ENCODE data around the gene NEK3. TPM values are rescaled to one million over a fixed set of nuclear protein-coding genes. Genes with fewer than 3 reads are reported as not detected.

NEK3 gene
- total and polyA plus RNA-seq, 2 of the 4 experiments (the other 2 are of a cell fraction), result 3.6 to 9.2 TPM

DNA sequence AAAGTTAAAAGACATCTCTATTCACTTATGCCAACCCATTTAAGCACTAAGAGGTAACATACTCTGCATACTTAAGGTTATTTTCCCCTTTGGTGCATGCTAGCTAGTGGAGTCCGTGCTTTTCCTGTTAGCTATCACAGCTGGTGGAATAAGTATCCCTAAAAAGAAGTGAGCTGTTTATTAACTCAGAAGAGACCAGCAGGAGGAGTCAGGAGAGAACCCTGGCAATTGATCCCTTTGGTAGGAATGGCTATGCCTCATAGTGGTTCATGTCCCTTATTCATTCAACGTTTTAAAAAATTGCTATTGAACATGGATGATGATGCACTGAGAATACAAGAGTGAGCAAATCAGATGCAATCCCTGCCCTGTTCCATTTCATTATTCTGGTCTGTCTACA lies 18.1 kb downstream of the NEK3 start:
- DNase-seq (no peak), ATAC-seq (ENCODE audit: low read depth) (no peak; the same call in 1 of the 2 replicates)
- Histone ChIP-seq H2AK5ac (ENCODE audit: low read depth, low read length) (no peak overlapping the region), H4K5ac (ENCODE audit: low read depth, low read length) (no peak overlapping the region), H3K27ac (ENCODE audit: insufficient read depth, low read length) (no peak overlapping the region), H3K9me3 (ENCODE audit: control insufficient read depth, insufficient read depth, low read length) (no peaks in the 10 kb centered on the region), H2AFZ (replicated peaks; ENCODE audit: low read length, poor library complexity) (no peak overlapping the region), H2BK5ac (ENCODE audit: low read depth, low read length, poor library complexity, severe bottlenecking) (no peak overlapping the region), H3K23ac (ENCODE audit: low read depth, low read length) (no peak overlapping the region), H3K79me1 (ENCODE audit: low read depth in 1 of 2, low read length in 2 of 2) (no peaks in the 10 kb centered on the region), H3K56ac (ENCODE audit: extremely low read depth, insufficient read depth, low read length) (no peak overlapping the region), H3K4ac (ENCODE audit: low read depth, low read length) (no peak overlapping the region), H3K4me1 (ENCODE audit: control insufficient read depth, insufficient read depth, low read length) (no peaks in the 10 kb centered on the region), H2BK120ac (ENCODE audit: low read depth, low read length) (no peak overlapping the region), H4K20me1 (ENCODE audit: insufficient read depth, low read length) (no peaks in the 10 kb centered on the region), H3K4me2 (ENCODE audit: low read depth, low read length) (no peak overlapping the region), H4K8ac (ENCODE audit: low read depth in 2 of 2, low read length in 2 of 2) (no peak overlapping the region), H3K27me3 (ENCODE audit: control insufficient read depth, insufficient read depth, low read length) (no peaks in the 10 kb centered on the region), H3K4me3 (ENCODE audit: insufficient read depth, low read depth, low read length) (no peak overlapping the region), H3K14ac (replicated peaks; ENCODE audit: low read depth, low read length) (no peak overlapping the region), H4K91ac (ENCODE audit: insufficient read depth, low read depth, low read length) (no peak overlapping the region), H3K18ac (ENCODE audit: low read depth, low read length) (no peak overlapping the region), H3K9ac (ENCODE audit: low read depth, low read length) (no peak overlapping the region), H2AK9ac (replicated peaks; ENCODE audit: low read depth, low read length, poor library complexity) (no peak overlapping the region), H3K9me1 (ENCODE audit: insufficient read depth, low read length) (no peaks in the 10 kb centered on the region), H2BK20ac (ENCODE audit: low read depth, low read length) (no peak overlapping the region), H2BK15ac (ENCODE audit: low read depth, low read length) (no peak overlapping the region), H3K36me3 (ENCODE audit: control insufficient read depth, insufficient read depth, low read length) (peaks cover 10% of the 10 kb centered on the region)
- no peak for TF ChIP-seq NFE2L2 (IDR thresholded peaks at IDR 0.05; ENCODE audit: low read depth, low read length)
- TF ChIP-seq, protein P1, sequence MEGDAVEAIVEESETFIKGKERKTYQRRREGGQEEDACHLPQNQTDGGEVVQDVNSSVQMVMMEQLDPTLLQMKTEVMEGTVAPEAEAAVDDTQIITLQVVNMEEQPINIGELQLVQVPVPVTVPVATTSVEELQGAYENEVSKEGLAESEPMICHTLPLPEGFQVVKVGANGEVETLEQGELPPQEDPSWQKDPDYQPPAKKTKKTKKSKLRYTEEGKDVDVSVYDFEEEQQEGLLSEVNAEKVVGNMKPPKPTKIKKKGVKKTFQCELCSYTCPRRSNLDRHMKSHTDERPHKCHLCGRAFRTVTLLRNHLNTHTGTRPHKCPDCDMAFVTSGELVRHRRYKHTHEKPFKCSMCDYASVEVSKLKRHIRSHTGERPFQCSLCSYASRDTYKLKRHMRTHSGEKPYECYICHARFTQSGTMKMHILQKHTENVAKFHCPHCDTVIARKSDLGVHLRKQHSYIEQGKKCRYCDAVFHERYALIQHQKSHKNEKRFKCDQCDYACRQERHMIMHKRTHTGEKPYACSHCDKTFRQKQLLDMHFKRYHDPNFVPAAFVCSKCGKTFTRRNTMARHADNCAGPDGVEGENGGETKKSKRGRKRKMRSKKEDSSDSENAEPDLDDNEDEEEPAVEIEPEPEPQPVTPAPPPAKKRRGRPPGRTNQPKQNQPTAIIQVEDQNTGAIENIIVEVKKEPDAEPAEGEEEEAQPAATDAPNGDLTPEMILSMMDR (conservative IDR thresholded peaks at IDR 0.05; ENCODE audit: low read depth, low read length), result 0 out of 2 replicates have a peak, but pooled peaks have one; percentile 14
- intact Hi-C loops (cut with micrococcal nuclease), result no loop called here
- 83% methylated on average over 1 of the region's 2 CpGs; no CpG with 5 or more reads in 1 of the 2 experiments for WGBS, 2 experiments (ENCODE audit: extremely low coverage in 2 of 2, insufficient read length in 1 of 2)
- CTCF ChIA-PET, result interaction anchor here (0.7 to 1.7 kb wide), 3 partner anchors 12 to 310 kb away, joined by 3 to 4 read pairs (median 4); partner anchors contain the start of gene NEK5
- dilution Hi-C loops (cut with HindIII; ENCODE audit: low sequenced_read_pairs, unreplicated experiment), result no loop called here
- in situ Hi-C loops (cut with MboI; ENCODE audit: low sequenced_read_pairs), result loop anchor here (25.0 kb wide), 1 partner anchor 729 kb away; no protein-coding TSS in a partner anchor
- BruUV-seq (replicated peaks), result no TSS peak
- POLR2A ChIA-PET (ENCODE audit: unreplicated experiment), result no interaction called here
